ENCODE measurements around the gene SIDT2.

The SIDT2 gene

DNA sequence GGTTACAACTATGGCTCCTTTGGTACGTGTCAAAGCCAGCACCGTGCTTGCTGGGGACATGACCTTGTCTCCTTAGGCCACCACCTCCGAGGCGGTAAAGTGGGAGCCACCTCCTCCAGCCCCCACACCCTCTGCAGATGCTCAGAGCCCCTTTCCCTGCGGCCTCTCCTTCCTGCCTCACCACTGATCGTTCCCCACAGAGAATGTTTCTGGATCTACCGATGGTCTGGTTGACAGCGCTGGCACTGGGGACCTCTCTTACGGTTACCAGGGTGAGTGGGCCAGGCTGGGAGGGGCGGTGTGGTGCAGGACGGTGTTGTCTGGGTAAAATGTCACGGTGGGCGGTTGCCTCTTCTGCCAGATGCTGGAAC lies 8.9 kb downstream of the SIDT2 start:
- no peaks in the 10 kb centered on the region for H3K9me3 ChIP-seq
- no peak for DNase-seq
- no peak for TF ChIP-seq CTCF (IDR thresholded peaks at IDR 0.05; ENCODE audit: low read depth, low read length)
- H3K4me3 ChIP-seq (ENCODE audit: low read depth, low read length) = no peak overlapping the region
- peaks cover 14% of the 10 kb centered on the region for H3K36me3 ChIP-seq
- no peaks in the 10 kb centered on the region for H3K27me3 ChIP-seq
- no peaks in the 10 kb centered on the region for H3K4me1 ChIP-seq

DNA sequence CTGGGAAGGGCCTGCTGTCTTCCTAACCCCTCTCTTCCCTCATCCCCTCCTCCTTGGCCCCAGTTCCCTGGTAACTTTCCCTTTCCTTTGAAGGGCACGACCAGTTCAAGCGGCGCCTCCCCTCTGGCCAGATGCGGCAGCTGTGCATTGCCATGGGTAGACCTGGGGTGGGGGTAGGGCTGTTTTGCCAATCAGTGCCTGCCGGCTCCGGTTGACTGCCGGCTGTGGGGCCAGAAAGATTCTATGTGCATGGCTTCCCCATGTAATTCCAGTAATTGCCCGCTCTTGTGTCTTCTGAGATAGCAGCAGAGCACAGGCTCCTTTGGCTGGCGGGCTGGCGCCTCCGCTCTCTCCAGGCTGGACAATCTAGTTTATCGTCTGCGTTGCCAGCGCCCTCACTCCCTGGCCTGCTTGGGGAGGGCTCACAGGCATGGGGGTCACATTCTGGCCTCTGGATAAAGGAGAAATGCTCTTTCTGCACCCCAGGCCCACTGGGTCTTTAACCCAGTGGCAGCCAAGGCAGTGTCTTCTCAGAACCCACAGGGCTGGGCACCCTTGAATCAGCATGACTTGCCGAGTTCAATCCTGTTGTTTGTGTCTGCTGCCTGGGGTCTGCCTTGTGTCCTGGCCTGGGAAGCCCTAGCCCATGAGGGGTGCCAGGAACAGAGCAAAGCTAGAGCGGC lies 9.4 kb downstream of the SIDT2 start:
- TF ChIP-seq CTCF (IDR thresholded peaks at IDR 0.05; ENCODE audit: low read depth, low read length) = no peak
- Histone ChIP-seq H3K4me3 (ENCODE audit: low read depth, low read length) (no peak overlapping the region), H3K36me3 (peaks cover 14% of the 10 kb centered on the region), H3K4me1 (no peaks in the 10 kb centered on the region), H3K27me3 (no peaks in the 10 kb centered on the region), H3K9me3 (no peaks in the 10 kb centered on the region)
- DNase-seq = no peak

GRCh38 chr11:117188620-117189081 lies 10.1 kb downstream of the SIDT2 start:
- Histone ChIP-seq H3K4me3 (ENCODE audit: low read depth, low read length) (no peak overlapping the region), H3K36me3 (peaks cover 14% of the 10 kb centered on the region), H3K4me1 (no peaks in the 10 kb centered on the region), H3K27me3 (no peaks in the 10 kb centered on the region), H3K9me3 (no peaks in the 10 kb centered on the region)
- DNase-seq = no peak
- no peak for TF ChIP-seq CTCF (IDR thresholded peaks at IDR 0.05; ENCODE audit: low read depth, low read length)

DNA sequence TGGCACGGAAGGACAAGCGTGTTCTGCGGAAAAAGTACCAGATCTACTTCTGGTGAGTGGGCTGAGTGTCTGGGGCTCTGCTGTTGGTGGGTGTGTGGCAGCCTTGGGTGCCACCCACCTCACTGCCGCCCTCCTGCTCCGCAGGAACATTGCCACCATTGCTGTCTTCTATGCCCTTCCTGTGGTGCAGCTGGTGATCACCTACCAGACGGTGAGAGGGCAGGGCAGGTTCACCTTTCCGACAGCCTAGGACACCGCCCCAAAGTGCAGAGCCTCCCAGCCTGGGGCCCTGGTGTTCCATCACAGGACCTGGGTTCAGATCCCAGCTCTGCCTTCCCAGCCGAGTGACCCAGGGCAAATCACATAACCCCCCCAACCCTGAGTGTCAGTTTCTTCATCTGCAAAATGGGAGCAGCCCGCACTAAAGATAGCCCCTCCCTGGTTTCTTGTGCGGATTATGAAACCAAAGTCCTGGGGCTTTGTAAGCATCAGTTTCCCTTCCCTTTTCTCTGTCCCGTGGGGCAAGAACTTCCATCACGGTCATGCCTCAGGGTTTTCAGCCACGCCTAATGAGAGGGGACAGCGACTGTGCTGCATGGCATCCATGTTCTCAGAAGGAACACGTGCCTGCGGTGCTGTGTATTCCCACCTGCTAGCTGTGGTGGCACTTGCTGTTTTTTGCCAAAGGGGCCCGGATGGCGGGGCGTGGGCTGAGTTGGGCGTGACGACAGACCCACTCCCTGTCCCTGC lies 10.8 kb downstream of the SIDT2 start:
- Histone ChIP-seq H3K4me1 (no peaks in the 10 kb centered on the region), H3K36me3 (peaks cover 14% of the 10 kb centered on the region), H3K4me3 (ENCODE audit: low read depth, low read length) (no peak overlapping the region), H3K27me3 (no peaks in the 10 kb centered on the region), H3K9me3 (no peaks in the 10 kb centered on the region)
- DNase-seq = no peak
- TF ChIP-seq CTCF (IDR thresholded peaks at IDR 0.05; ENCODE audit: low read depth, low read length) = no peak

DNA sequence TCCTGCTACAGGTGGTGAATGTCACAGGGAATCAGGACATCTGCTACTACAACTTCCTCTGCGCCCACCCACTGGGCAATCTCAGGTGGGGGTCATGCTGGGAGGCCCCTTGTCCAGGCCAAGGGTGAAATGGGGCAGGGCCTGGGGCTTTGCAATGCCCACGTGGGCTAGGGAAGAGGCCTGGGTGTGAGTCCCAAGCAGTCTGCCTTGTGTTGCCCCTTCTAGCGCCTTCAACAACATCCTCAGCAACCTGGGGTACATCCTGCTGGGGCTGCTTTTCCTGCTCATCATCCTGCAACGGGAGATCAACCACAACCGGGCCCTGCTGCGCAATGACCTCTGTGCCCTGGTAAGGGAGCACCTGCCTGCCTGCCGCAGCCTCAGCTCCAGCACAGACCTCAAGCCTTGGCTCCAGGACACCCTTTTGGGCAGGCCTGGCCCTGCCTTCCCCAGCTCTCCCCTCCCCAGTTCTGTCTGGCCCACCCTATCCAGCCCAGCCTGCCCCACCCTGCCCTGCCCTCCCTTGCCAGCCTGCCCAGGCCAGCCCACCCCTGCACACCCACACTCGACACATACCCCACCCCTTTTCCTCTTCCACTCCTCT lies 11.5 kb downstream of the SIDT2 start:
- Histone ChIP-seq H3K4me3 (ENCODE audit: low read depth, low read length) (no peak overlapping the region), H3K4me1 (no peaks in the 10 kb centered on the region), H3K27me3 (no peaks in the 10 kb centered on the region), H3K9me3 (no peaks in the 10 kb centered on the region), H3K36me3 (peaks cover 14% of the 10 kb centered on the region)
- no peak for DNase-seq
- TF ChIP-seq CTCF (IDR thresholded peaks at IDR 0.05; ENCODE audit: low read depth, low read length) = no peak
